ENCODE data around the gene COPS9.

GRCh38 chr2:240112914-240113690 lies 23.0 kb downstream of the COPS9 start:
- no peak for TF ChIP-seq CTCF (IDR thresholded peaks at IDR 0.05)
- TF ChIP-seq POLR2A (IDR thresholded peaks at IDR 0.05), result no peak
